Hematopoietic multipotent progenitor cell (in vitro differentiated cells): ENCODE data around the gene PIGV. TPM values are rescaled to one million over a fixed set of nuclear protein-coding genes. Genes with fewer than 3 reads are reported as not detected.

ENCODE experiments used
- DNase-seq, 3 donors: peaks; one replicate each; pipeline ENCODE4 v3.0.0-alpha.2; 2011 to 2015; ENCODE audit warnings: low read depth in 2 of 3, low spot score in 2 of 3
- total RNA-seq: library from RNA; depleted of rRNA; stranded (reverse); fragments of >200 nt; gene quantifications from one replicate; pipeline ENCODE4 v1.2.3, GENCODE V29; 2012

The PIGV gene
- total RNA-seq, 1 donor, result 45.5 TPM

GRCh38 chr1:26771643-26772321 is 16.0 kb upstream of the PIGV start:
- no peak for DNase-seq

GRCh38 chr1:26772687-26773086 is 15.1 kb upstream of the PIGV start:
- no peak for DNase-seq

- DNase-seq, result no peak
Observed at GRCh38 chr1:26774462-26774861, 13.3 kb upstream of the PIGV start.

GRCh38 chr1:26775666-26776065 is 12.1 kb upstream of the PIGV start:
- no peak for DNase-seq

GRCh38 chr1:26779098-26779668 is 8.6 kb upstream of the PIGV start:
- no peak for DNase-seq

GRCh38 chr1:26780344-26780957 is 7.3 kb upstream of the PIGV start:
- DNase-seq, result no peak

GRCh38 chr1:26781206-26781825 is 6.4 kb upstream of the PIGV start:
- DNase-seq, result no peak

GRCh38 chr1:26782521-26783212 is 5.1 kb upstream of the PIGV start:
- DNase-seq, result no peak

GRCh38 chr1:26783646-26784022 is 4.1 kb upstream of the PIGV start:
- DNase-seq, result no peak

- no peak for DNase-seq
Observed at GRCh38 chr1:26784023-26784871, 3.5 kb upstream of the PIGV start.

GRCh38 chr1:26784886-26785285 is 2.9 kb upstream of the PIGV start:
- no peak for DNase-seq

GRCh38 chr1:26785611-26786436 is 1.9 kb upstream of the PIGV start:
- DNase-seq, result peak in 2 of 3 donors; percentile 51 to 56

GRCh38 chr1:26786437-26787380 is 1.0 kb upstream of the PIGV start:
- peak in 2 of 3 donors; percentile 64 to 88 for DNase-seq

- peak in 2 of 3 donors; percentile 70 to 74 for DNase-seq
Observed at GRCh38 chr1:26787381-26787705, 407 bp upstream of the PIGV start.

- no peak for DNase-seq
Observed at GRCh38 chr1:26788515-26788785, 700 bp downstream of the PIGV start.

- peak; percentile 76 to 90 (median 86) for DNase-seq
Observed at GRCh38 chr1:26788836-26789611, 1.3 kb downstream of the PIGV start.

- no peak for DNase-seq
Observed at GRCh38 chr1:26789612-26789865, 1.8 kb downstream of the PIGV start.

GRCh38 chr1:26789931-26790330 is 2.2 kb downstream of the PIGV start:
- DNase-seq, result peak in 2 of 3 donors; percentile 18 to 59
